ENCODE results near the gene MCF2L.

Gene MCF2L

DNA sequence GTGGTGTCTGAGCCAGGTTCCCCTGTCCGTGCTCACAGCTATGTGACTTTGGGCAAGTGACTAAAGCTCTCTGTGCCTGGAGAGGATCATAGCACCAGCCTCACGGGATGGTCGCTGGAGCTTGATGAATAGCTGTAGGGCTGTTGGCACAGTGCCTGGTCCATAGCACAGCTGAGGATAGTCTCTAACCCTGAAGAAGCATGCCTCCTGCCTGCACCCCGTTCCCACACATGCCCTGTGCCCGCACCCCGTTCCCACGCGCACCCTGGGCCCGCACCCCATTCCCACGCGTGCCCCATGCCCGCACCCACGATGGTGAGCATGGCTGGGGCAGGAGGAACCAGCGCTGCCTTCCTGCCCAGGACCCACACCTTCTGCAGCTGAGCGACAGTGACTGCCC, 72.9 kb downstream of the MCF2L start:
- TF ChIP-seq TAF1 (IDR thresholded peaks at IDR 0.05; ENCODE audit: borderline replicate concordance, insufficient read depth, low read length) (no peak), FOXP2 (optimal IDR thresholded peaks at IDR 0.05; ENCODE audit: borderline replicate concordance, extremely low read depth, extremely low read length, insufficient read depth) (no peak), POLR2AphosphoS5 (IDR thresholded peaks at IDR 0.05; ENCODE audit: low read depth, low read length) (no peak), REST (IDR thresholded peaks at IDR 0.05; ENCODE audit: insufficient read depth in 1 of 2, low read depth in 2 of 2, low read length in 2 of 2) (no peak), SIN3A (IDR thresholded peaks at IDR 0.05; ENCODE audit: borderline replicate concordance, insufficient read depth, low read length) (no peak)

DNA sequence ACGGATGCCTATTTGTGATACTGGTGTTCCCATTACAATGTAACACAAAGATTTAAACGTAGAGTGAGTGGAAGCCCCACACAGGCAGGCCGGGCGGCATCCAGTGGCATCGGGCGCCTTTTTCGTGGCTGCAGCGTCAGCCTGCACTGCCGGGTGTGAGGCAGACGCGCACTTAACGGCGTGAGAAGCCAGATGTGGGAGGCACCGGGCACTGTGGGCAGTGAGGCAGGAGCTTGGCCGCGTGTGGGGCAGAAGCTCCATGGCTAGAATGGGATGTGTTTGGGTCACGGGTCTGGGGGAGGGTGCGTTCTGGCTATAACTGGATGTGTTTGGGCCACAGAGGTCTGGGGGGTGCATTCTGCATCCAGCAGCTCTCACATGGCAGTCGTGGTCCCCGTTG, 73.4 kb downstream of the MCF2L start:
- no peak for TF ChIP-seq REST (IDR thresholded peaks at IDR 0.05; ENCODE audit: insufficient read depth in 1 of 2, low read depth in 2 of 2, low read length in 2 of 2)
- TF ChIP-seq SIN3A (IDR thresholded peaks at IDR 0.05; ENCODE audit: borderline replicate concordance, insufficient read depth, low read length), result no peak
- no peak for TF ChIP-seq TAF1 (IDR thresholded peaks at IDR 0.05; ENCODE audit: borderline replicate concordance, insufficient read depth, low read length)
- TF ChIP-seq FOXP2 (optimal IDR thresholded peaks at IDR 0.05; ENCODE audit: borderline replicate concordance, extremely low read depth, extremely low read length, insufficient read depth), result no peak
- TF ChIP-seq POLR2AphosphoS5 (IDR thresholded peaks at IDR 0.05; ENCODE audit: low read depth, low read length), result no peak

DNA sequence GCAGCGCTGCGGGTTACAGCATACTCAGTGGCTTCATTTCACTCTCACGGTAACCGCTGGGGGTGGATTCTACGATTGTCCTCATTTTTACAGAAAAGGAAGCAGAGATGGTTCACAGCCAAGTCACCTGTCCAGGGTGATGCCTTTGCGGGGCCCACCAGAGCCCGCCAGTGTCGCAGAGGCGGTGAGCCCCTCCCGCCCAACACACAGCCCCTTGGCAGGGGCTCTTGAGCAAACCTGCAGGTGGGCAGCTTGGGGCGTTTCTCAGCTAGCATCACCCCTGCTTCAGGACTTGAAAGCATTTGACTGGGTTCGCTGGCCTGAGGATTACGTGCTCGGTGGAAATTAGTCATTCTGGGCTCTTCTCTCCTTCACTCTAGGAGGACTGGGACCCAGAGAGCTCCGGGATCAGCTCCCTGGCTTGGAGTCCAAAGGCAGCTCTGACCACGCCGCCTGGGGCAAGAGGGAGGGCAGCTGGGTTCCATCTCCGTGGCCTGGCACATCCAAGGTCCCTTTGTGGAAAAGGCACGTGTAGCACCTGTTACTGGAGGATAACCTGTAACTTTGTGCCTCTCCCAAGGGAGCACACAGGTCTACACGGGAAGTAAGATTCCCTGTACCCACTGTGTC, 74.1 kb downstream of the MCF2L start:
- TF ChIP-seq TAF1 (IDR thresholded peaks at IDR 0.05; ENCODE audit: borderline replicate concordance, insufficient read depth, low read length) (no peak), REST (IDR thresholded peaks at IDR 0.05; ENCODE audit: insufficient read depth in 1 of 2, low read depth in 2 of 2, low read length in 2 of 2) (no peak), POLR2AphosphoS5 (IDR thresholded peaks at IDR 0.05; ENCODE audit: low read depth, low read length) (no peak), FOXP2 (optimal IDR thresholded peaks at IDR 0.05; ENCODE audit: borderline replicate concordance, extremely low read depth, extremely low read length, insufficient read depth) (no peak), SIN3A (IDR thresholded peaks at IDR 0.05; ENCODE audit: borderline replicate concordance, insufficient read depth, low read length) (no peak)

GRCh38 chr13:113043931-113044330, 74.9 kb downstream of the MCF2L start:
- TF ChIP-seq REST (IDR thresholded peaks at IDR 0.05; ENCODE audit: insufficient read depth in 1 of 2, low read depth in 2 of 2, low read length in 2 of 2) (no peak), TAF1 (IDR thresholded peaks at IDR 0.05; ENCODE audit: borderline replicate concordance, insufficient read depth, low read length) (no peak), SIN3A (IDR thresholded peaks at IDR 0.05; ENCODE audit: borderline replicate concordance, insufficient read depth, low read length) (no peak), POLR2AphosphoS5 (IDR thresholded peaks at IDR 0.05; ENCODE audit: low read depth, low read length) (no peak), FOXP2 (optimal IDR thresholded peaks at IDR 0.05; ENCODE audit: borderline replicate concordance, extremely low read depth, extremely low read length, insufficient read depth) (no peak)
